Measurements from ENCODE around the gene CAPN12.

GRCh38 chr19:38735257-38735686 is 9.0 kb downstream of the CAPN12 start:
- TF ChIP-seq REST (IDR thresholded peaks at IDR 0.05; ENCODE audit: insufficient read depth in 1 of 2, low read depth in 2 of 2, low read length in 2 of 2): no peak
- TF ChIP-seq SIN3A (IDR thresholded peaks at IDR 0.05; ENCODE audit: borderline replicate concordance, insufficient read depth, low read length): no peak

Data from PFSK-1 (cell line).